ENCODE results near the gene BEST3. TPM values are rescaled to one million over a fixed set of nuclear protein-coding genes. Genes with fewer than 3 reads are reported as not detected.

BEST3 gene
- total RNA-seq, 1 experiment from 2014 or later: not detected

DNA sequence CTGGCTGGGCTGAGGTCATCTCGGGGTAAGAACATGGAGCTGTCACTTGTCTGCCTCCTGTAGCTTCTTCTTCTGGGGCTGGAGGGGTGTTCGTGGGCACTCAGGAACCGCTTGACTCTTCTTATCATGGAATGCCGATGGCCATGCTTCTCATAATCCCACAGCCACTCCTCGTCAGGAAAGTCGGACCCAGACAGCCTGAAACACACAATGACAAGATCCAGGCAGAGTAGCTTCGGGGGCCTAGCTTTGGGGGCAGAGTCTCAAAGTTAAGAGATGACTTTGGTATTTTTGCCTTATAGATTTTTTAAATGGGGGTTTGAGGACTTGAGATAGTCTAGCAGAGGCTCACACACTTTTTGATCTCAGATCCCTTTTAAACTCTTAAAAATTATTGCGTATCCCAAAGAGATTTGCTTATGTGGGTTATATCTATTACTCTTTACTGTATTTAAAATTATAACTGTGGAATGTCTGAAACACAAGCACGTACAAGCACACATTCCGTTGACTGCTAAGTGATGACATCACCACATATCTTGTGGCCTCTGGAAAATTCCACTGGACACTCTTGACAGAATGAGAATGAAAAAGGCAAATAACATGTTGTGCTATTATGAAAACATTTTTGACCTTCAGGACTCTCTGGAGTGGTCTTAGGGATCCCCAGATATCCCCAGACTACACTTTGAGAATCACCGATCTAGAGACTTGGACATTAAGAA, 43.3 kb downstream of the BEST3 start:
- no peak for DNase-seq (ENCODE audit: extremely low read depth, low read depth)

DNA sequence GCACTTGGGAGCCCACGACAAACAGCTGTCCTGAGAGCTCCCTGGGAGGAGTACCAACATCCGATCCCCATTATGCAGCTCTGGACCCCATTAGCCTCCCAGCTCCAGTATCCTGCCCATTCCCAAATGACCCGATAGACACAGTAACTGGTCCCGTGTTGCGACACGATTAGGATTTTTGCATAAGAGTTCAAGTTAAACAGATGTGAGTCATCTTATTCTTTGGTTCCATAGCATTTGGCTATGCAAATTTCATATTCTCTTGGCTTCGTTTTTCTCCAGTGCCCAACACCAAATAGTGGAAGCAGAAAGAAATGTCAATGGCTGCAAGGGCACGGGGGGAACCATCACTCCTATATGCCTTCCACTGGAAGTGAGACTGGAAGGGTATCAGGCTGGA, 45.4 kb downstream of the BEST3 start:
- no peak for DNase-seq (ENCODE audit: extremely low read depth, low read depth)

DNA sequence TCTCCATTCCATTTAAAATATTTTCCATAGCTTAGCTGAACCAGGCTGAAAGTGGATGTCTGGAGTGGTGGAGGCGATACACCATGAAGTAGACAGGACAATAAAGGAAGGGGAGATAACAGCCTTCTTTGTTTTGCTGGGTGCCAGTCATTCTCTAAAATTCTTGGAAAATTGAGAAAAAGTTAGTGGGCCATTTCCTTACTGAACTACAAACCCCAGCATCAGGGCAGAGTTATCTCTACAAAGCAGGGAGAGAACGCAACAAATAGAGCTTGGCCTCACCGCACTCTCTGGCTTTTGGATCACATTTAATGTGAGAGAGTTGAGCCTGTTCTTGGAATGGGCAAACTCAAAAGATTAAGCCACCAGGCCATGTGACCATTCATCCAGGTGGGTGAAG, 47.2 kb downstream of the BEST3 start:
- DNase-seq (ENCODE audit: extremely low read depth, low read depth): no peak

DNA sequence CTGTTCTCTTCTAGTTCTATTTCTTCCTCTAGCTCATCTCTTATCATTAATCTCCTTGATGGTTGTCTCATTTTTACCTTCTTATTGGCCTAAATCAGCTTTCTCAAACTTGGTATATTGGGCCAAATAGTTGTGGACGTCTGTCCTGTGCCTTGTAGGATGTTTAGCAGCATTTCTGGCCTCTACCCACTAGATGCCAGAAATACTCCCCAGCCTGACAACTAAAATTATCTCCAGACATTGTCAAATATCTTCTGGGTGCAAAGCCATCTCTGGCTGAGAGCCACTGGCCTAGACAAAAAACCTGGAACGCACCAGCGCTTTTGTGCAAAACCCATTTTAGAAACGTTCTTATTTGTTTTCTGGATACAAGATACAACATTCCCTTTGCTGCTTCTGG, 49.6 kb downstream of the BEST3 start:
- DNase-seq (ENCODE audit: extremely low read depth, low read depth): no peak

DNA sequence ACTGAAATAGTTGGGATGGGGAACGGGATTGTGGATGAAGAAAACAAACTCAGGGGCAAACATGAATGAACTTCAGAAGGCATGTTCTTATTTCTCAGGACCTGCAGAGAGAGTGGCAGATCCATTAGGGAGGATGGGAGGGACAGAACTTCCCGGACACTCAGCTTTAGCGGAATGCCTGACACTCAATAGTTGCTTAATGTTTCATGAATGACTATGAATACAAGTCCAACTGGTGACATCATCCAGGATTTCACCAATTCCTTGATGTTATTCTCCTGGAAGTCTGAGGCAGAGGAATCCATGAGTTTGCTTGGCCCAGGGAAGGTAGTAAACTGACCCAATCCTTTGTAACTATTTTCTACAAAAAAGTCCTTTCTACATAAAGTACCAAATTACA, 50.6 kb downstream of the BEST3 start:
- DNase-seq (ENCODE audit: extremely low read depth, low read depth): peak; percentile 20

DNA sequence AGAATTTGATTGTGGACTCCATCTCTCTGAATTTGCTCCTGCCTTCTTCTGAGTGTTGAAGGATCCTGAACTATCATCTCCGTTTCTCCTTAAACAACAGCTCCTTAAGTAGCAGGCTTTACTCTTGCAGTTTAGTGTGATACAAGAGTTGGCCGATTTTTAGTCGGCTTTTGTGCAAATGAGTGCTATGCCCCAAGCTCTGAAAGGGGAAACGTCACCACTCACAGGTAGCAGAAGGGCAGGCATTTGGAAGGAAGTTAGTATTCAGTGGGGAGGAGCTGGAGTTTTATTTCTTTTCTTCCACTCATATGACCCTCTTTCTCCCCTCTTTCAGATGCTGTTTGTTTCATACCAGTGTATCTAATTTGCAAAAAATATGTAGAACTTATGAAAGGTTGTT, 51.9 kb downstream of the BEST3 start:
- no peak for DNase-seq (ENCODE audit: extremely low read depth, low read depth)

DNA sequence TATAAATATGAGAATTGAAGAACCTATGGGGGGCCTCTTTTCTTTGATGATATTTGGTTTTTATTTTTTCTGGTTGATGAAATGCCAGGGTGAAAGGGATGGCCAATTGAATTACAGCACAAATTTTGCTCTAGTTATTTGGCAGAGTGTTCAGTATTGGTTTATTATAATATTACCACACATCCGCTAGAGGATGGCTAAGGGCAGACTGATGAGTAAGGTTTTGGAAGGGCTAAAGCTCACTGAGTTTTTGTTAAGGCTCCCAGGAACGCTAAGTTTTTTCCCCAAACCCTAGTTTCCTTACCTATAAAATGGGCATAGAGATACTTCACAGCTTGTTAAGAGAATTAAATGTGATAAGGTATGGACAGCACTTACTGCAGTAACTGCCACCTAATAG, 54.1 kb downstream of the BEST3 start:
- DNase-seq (ENCODE audit: extremely low read depth, low read depth): no peak

DNA sequence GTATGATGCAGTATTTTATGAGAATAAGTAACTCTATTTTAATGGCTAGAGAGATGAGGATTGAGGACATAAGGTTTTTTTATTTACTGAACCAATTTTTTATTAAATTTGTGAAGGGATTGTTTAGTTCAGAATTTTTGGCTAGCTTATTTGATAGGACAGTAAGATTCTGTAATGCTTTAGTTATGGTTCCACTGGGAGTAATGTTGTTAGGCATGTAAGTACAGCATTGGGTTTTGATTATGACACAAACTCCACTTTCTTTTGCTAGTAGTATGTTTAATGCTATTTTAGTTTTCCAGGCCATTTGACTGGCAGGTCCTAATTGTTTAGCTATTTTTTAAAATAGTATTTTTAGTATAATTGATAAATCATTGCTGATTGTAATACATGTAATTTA, 54.6 kb downstream of the BEST3 start:
- DNase-seq (ENCODE audit: extremely low read depth, low read depth): no peak

DNA sequence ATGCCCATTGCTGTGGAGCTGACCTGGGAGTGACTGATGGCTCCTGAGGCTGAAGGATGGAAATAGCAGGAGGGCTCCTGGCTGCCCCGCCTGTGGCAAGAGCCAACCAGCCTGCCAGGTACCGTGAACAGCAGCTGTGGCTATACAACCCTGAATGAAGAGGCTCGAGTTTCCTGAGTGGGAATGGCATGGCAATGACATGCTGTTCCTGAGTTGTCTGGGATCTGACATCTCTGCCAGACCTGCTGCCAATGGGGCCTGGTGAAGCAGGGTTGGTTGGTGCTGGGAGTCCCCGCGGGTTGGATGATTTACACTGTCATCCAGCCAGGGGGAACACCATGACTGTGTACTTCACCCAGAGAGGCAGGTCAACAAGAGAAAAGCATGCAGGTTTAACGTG, 56.6 kb downstream of the BEST3 start:
- DNase-seq (ENCODE audit: extremely low read depth, low read depth): no peak

DNA sequence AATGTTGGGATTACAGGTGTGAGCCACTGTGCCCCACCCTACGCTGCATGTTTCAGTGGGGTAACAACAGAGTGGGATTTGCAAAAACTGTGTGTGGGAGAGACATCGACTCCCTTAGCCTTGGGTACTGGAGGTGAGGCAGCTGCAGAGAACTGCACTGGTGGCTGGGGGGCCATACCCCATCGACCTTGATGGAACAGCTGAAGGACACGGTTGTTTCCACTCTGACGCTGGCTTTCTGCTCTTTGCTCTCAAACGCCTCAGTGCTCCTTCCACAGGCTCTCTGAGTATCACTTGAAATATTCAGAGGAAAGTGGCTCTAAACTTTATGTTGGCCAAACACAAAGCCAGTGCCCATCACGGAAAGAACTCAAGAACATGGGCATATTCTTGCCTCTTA, 57.6 kb downstream of the BEST3 start:
- DNase-seq (ENCODE audit: extremely low read depth, low read depth): no peak

DNA sequence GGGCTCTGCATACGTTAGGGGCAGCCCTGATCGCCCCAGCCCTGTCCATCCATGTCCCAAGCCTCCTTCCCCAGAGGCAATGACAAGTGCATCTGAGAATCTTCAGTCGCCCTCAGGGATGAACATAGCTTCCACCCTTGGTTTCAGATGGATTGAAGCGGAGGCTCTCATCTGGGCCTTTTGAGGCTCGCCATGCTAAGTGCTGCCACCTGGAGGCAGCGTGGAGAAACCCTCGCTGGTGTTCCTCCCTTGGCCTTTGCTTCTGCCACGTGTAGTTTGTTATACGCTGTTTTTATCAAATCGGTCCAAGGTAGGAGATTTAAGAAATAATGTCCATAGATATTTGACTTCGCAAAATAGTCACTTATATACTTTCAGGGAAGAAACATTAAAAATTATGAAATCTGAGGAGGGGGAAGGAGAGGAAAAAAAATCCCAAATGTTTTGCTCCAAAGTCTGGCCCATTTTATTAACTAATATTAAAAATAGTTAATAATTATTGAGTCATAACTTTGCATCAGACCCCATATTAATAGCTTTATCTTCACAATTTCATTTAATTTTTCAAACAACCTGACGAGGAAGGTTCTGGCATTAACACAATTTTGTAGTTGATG, 59.6 kb downstream of the BEST3 start:
- peak; percentile 73 for DNase-seq (ENCODE audit: extremely low read depth, low read depth)

DNA sequence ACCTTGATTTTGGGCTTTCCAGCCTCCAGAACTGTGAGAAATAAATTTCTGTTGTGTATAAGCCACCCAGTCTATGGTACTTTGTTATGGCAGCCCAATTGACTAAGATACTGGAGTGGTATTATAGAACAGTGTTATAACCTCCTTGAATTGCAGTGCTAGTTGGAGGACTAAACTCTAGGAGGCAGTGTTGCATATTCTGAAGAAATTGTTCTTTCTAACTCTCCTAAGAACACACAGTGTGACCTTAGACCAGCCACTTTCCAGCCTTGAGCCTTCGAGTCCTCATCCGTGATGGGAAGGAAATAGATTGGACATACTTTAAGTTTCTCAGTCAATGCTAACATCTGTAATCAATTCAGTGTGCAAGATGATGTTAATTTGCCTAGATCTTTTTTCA, 66.0 kb downstream of the BEST3 start:
- DNase-seq (ENCODE audit: extremely low read depth, low read depth): no peak

DNA sequence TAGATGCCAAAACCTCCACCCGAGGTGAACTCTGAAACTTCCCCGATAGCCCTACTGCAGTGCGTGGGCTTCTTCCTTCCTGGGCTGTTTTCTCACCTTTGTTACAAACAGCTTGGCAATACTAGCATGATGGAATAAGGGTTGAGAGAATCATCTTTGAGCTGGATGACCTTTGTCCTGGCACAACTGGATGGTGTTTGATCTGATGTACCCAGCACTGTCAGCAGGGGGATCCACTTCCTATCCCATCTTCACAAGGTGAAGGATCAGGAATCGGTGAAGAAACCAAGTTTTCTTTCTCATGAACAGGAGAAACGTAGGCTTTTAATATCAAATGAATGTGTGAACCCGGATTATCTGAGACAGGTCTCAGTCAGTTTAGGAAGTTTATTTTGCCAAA, 68.9 kb downstream of the BEST3 start:
- DNase-seq (ENCODE audit: extremely low read depth, low read depth): no peak

DNA sequence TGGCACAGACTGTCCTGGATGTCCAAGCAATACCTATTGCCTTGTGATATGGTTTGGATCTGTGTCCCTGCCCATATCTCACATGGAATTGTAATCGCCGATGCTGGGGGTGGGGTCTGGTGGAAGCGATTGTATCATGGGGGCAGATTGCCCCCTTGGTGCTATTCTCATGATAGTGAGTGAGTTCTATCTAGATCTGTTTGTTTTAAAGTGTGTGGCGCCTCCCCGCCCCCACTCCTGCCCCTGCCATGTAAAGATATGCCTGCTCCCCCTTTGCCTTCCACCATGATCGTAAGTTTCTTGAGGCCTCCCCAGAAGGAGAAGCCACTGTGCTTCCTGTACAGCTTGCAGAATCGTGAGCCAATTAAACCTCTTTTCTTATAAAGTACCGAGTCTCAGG, 71.6 kb downstream of the BEST3 start:
- no peak for DNase-seq (ENCODE audit: extremely low read depth, low read depth)

DNA sequence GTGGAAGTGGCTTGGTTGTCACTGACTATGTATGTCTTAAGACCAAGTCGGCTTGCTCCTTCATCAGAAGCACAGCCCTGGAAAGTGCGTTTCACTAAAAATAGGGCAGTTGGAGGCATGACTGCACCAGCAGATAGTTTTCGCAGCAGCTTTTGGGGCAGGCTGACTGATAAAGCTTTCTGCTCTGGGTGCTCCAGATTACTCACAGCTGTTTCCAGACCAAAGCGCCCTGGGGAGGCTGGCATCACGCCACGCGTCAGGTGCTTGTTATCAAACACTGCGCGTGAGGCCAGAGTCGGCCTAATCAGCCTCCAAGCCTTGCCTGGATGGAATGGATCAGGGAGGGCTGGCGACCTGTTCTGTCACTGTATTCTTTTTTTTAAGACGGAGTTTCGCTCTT, 75.1 kb downstream of the BEST3 start:
- DNase-seq (ENCODE audit: extremely low read depth, low read depth): no peak

DNA sequence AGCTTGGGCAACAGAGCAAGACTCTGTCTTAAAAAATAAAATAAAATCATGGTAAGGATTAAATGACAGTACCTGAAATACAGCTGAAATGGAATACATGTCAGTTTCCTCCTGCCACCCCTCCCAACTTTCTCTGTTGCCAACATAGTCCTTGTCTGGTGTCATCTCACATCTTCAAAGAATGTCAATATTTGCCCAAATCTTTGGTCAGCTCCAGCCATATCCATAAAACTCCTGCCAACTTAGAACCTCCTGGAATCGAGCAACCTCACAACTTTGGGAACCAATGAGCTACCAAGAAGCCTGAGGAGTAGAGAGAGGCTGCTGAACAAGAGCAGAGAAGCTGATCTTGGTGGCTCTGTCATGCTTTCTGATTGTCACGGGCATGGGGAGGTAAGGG, 77.6 kb downstream of the BEST3 start:
- no peak for DNase-seq (ENCODE audit: extremely low read depth, low read depth)

DNA sequence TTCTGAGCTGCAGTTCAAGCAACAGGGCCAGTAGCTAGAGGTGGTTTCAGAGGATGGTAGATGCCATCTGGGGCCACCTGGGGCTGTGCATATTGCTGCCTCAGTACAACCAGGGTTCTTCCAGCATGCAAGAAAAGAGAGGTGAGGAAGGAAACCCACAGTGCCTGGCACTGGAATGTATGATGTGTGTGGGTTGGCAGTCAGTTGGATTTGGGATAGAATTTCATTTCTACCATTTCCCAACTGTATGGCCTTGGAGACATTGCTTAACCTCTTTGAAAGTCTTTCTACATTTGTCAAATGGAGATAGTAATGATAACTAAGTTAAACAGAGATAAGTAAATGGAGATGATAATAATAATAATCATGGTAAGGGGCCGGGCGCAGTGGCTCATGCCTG, 78.2 kb downstream of the BEST3 start:
- DNase-seq (ENCODE audit: extremely low read depth, low read depth): no peak

DNA sequence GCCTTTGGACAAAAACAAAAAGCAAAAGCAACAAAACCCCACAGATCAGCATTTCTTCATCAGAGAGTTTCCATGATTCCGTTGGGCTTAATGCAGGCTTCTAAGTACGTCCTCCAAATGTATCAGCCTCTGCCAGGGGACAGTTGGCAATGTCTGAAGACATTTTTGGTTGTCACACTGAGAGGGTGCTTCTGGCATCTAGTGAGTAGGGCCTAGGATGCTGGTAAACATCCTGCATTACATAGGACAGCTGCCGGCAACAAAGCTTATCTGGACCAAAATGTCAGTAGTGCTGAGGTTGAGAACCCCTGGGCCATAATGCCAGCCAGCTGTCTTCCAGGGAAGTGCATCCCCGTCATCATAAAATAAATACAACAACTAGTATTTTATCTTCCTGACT, 79.0 kb downstream of the BEST3 start:
- DNase-seq (ENCODE audit: extremely low read depth, low read depth): no peak

DNA sequence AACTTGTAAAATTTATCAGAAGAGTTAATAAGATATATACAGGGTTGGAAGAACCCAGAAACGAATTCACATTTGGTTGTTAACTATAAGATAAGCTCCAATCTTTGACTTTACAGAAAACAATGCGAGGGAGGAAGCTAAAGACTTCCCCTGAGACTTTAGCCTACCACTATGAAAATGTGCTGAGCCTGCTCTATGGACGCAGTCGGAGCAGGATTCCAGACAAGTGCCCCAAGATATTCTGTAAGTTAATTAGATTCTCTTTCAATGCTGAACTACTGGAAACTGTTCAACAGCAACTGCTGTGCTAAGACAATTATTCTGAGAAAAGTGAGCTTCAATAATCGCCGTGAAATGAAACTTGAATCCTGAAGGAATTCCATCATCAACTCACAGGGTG, 80.1 kb downstream of the BEST3 start:
- no peak for DNase-seq (ENCODE audit: extremely low read depth, low read depth)

DNA sequence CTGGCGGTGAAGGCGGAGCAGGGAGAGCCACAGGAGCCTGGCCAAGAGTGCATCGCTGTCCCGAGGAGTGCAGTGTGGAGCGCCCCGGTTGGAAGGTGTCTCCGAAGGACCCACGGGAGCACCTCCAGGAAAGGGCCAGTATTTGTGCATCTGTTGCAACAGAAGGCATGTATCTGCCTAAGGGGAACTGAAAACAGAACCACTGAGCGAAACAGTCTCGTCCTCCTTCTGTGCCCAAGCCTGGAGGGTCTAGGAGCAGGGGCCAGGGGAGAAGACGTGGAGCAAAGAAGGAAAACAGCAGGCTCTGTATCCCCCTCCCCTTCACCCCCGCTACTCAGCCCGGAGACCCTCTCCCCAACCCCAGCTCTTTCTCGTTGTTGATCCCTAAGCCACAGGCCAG, 83.1 kb downstream of the BEST3 start:
- no peak for DNase-seq (ENCODE audit: extremely low read depth, low read depth)

DNA sequence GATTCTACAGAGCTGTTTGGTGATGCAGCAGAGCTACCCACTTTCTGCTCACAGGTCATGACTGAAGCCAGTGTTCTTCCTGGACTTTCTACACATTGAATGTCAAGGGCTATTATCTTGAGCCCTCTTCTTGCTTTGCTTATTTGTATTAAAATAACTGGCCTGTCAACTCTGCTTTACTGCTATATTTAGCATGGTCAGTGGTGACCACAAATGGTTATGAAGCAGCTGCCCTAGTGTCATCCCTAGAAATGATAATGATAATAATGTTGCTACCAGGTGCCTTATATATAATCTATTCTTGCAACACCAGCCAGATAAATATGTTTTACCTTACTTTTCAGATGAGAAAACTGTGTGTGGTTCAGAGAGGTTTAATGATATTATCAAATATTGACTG, 85.8 kb downstream of the BEST3 start:
- no peak for DNase-seq (ENCODE audit: extremely low read depth, low read depth)

DNA sequence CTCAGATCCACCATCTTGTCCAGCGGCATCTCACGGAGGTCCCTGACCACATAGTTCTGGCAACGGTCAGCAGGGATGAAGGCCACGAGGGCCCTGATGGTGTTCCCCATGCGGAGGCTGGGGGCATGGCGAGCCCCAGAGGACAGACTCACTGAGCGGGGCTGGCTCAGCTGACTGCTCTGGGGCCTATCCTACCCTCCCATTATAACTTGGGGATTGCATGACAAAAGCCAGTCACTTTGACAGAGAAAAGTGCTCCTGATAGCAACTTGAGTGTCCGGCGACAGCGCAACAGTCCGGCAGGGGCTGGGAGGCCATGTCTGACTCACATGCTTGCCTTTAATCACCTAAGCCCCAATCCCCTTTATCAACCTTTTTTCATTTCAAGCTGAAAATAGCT, 88.4 kb downstream of the BEST3 start, which contains the start of gene LRRC10:
LRRC10 (minus strand) TSS at position 179 of the 400 bp plus-strand sequence; CDS start at position 110, 69 bp downstream.
- DNase-seq (ENCODE audit: extremely low read depth, low read depth): no peak

DNA sequence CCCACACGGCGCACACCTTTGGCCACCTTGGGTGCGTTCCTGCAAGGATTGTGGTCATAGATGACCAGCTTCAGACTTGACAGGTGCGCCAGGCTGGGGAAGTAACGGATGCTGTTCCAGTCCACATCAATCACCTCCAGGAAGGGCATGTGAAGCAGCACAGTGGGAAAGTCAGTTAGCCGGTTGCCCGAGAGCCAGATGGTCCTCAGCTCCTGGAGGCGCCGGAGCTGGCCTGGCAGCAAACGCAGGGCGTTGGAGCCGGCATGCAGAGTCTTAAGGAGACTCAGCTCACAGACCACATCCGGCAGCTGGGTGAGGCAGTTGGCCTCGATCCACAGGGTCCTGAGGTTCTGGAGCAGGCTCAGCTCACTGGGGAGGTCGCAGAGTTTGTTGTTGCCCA, 89.0 kb downstream of the BEST3 start:
- no peak for DNase-seq (ENCODE audit: extremely low read depth, low read depth)
